BLaER1 treated with 17β-estradiol and CSF1 and Interleukin-3, amounts not matched to agents 10 nM and 100 nM (cell line): ENCODE measurements around the gene CEP43.

Source experiments
- H3K27ac ChIP-seq, 11 experiments: shearing (Covaris generic); formaldehyde crosslinking; 2 replicates each; pipeline ENCODE4 v1.8.1; 2022
- H3K27me3 ChIP-seq, 11 experiments: shearing (Covaris generic); formaldehyde crosslinking; 2 replicates each; pipeline ENCODE4 v1.8.1; 2022
- H3K36me3 ChIP-seq, 11 experiments: shearing (Covaris generic); formaldehyde crosslinking; 2 replicates each; pipeline ENCODE4 v1.8.1; 2022
- H3K4me1 ChIP-seq, 10 experiments: shearing (Covaris generic); formaldehyde crosslinking; 2 replicates each; pipeline ENCODE4 v1.8.1; 2022
- H3K4me2 ChIP-seq, 11 experiments: shearing (Covaris generic); formaldehyde crosslinking; 2 replicates each; pipeline ENCODE4 v1.8.1; 2022
- H3K4me3 ChIP-seq, 10 experiments: shearing (Covaris generic); formaldehyde crosslinking; 2 replicates each; pipeline ENCODE4 v1.8.1; 2022
- H3K9ac ChIP-seq, 11 experiments: shearing (Covaris generic); formaldehyde crosslinking; 2 replicates each; pipeline ENCODE4 v1.8.1; 2022
- H3K9me3 ChIP-seq, 11 experiments: shearing (Covaris generic); formaldehyde crosslinking; replicated peaks in 1 of 11; 2 replicates each; pipeline ENCODE4 v1.8.1; 2022
- H4K20me1 ChIP-seq, 11 experiments: shearing (Covaris generic); formaldehyde crosslinking; 2 replicates each; pipeline ENCODE4 v1.8.1; 2022
- Cebpa-rat ChIP-seq, 11 experiments: shearing (Covaris generic); IDR thresholded peaks; 2 replicates each; pipeline ENCODE4 v1.8.1; 2022

CEP43 gene

DNA sequence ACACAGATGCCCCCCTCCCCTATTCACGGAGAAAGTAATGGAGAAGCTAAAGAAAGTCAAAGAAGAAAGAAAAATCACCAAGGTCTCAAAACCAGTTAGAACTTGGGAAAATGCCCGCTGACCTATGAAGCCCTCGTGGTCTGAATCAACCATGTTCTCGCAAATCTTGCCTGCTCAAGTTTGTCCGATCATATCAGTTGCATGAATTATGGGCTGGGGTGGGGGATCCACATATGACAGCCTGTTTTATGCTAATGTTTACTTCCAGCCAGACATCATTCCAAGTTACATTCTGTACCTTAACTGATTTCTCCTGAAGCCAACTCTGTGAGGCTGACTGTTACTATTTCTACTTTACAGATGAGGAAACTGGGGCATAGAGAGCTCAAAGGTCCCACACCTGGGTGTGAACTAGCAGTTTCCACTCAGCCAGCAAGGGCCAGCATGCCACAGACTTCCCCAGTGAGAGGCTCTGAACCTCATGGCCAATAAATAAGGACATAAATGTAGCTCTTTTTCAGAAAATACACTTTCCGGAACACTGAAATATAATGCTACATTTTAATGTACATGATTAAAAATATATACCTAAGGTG is 45.0 kb upstream of the CEP43 start:
- Histone ChIP-seq H4K20me1 (peaks cover 46 to 60% (median 53%) of the 10 kb centered on the region in 11 experiments), H3K27me3 (no peaks in the 10 kb centered on the region), H3K4me1 (peaks cover 79 to 88% (median 83%) of the 10 kb centered on the region in 10 experiments), H3K27ac (peak overlapping the region in 7 of 11 experiments; percentile 8 to 98 (median 94); a peak in 9 of 22 replicates), H3K9ac (peak overlapping the region; percentile 61 to 93 (median 89); a peak in 18 of 22 replicates), H3K4me2 (peak overlapping the region; percentile 91 to 100 (median 98)), H3K36me3 (peaks cover 6 to 53% (median 39%) of the 10 kb centered on the region in 11 experiments; a peak in 20 of 22 replicates), H3K9me3 (no peaks in the 10 kb centered on the region), H3K4me3 (peak overlapping the region; percentile 87 to 99 (median 94); a peak in 18 of 20 replicates)
- no peak for TF ChIP-seq Cebpa-rat (IDR thresholded peaks at IDR 0.05)

- no peak for TF ChIP-seq Cebpa-rat (IDR thresholded peaks at IDR 0.05)
- no peaks in the 10 kb centered on the region for H3K27me3 ChIP-seq
- H3K36me3 ChIP-seq: peaks cover 6 to 42% (median 29%) of the 10 kb centered on the region in 11 experiments; a peak in 18 of 22 replicates
- peak overlapping the region; percentile 87 to 99 (median 94) for H3K4me3 ChIP-seq
- peak overlapping the region; percentile 87 to 93 (median 89) for H3K9ac ChIP-seq
- peak overlapping the region; percentile 71 to 98 (median 92) for H3K27ac ChIP-seq
- H3K4me1 ChIP-seq: peaks cover 78 to 88% (median 84%) of the 10 kb centered on the region in 10 experiments
- H4K20me1 ChIP-seq: peaks cover 38 to 49% (median 42%) of the 10 kb centered on the region in 11 experiments
- H3K4me2 ChIP-seq: peak overlapping the region; percentile 91 to 100 (median 98)
- H3K9me3 ChIP-seq: no peaks in the 10 kb centered on the region
Measured at GRCh38 chr6:166955121-166955864, 43.9 kb upstream of the CEP43 start.

DNA sequence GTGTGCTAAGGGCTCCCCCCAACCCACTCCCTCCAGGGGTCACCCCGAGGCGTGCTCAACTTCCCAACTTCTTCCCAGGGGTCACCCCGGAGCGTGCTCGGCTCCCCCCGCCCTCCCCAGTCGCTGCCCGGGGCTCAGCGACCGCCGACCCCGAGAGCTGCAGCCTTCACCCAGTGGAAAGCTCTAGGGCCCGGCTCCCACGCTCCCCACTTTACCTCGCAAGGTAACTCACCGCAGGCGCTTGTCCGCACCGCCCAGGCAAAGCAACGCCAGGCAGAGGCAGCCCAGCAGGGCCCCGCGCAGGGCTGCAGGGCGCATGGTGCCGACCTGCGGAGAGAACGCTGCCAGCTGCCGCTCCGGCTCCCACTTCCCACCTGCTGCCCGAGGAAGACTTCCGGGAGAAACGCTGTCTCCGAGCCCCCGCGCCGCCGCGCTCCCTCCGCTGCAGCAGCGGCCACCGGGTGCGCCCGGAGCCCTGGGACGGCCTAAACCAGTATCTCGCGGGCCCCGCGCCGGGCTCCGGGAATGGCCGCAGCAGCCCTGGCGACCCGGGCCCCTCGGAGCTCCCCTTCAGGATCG is 43.2 kb upstream of the CEP43 start:
- peaks cover 78 to 88% (median 84%) of the 10 kb centered on the region in 10 experiments for H3K4me1 ChIP-seq
- H3K27ac ChIP-seq: peak overlapping the region; percentile 71 to 98 (median 92)
- H3K36me3 ChIP-seq: peaks cover 6 to 36% (median 24%) of the 10 kb centered on the region in 11 experiments; a peak in 17 of 22 replicates
- peak overlapping the region; percentile 91 to 100 (median 98) for H3K4me2 ChIP-seq
- H3K9me3 ChIP-seq: no peaks in the 10 kb centered on the region
- no peaks in the 10 kb centered on the region for H3K27me3 ChIP-seq
- H4K20me1 ChIP-seq: peaks cover 34 to 43% (median 37%) of the 10 kb centered on the region in 11 experiments
- H3K4me3 ChIP-seq: peak overlapping the region; percentile 87 to 99 (median 94)
- TF ChIP-seq Cebpa-rat (IDR thresholded peaks at IDR 0.05): no peak
- peak overlapping the region; percentile 87 to 93 (median 89) for H3K9ac ChIP-seq

GRCh38 chr6:166956444-166957086 is 42.6 kb upstream of the CEP43 start, which contains the start of gene RNASET2:
Gene RNASET2 (minus strand): TSS chr6:166956550. CDS start chr6:166956182, 368 bp downstream.
- Histone ChIP-seq H3K9ac (peak within 1 kb of the TSS; percentile 87 to 93 (median 89)), H3K27ac (peak within 1 kb of the TSS; percentile 89 to 98 (median 94)), H3K36me3 (peaks cover 6 to 32% (median 21%) of the 10 kb centered on the region in 11 experiments; a peak in 17 of 22 replicates), H3K27me3 (no peaks in the 10 kb centered on the region), H3K4me2 (peak within 1 kb of the TSS; percentile 91 to 100 (median 99)), H4K20me1 (peaks cover 32 to 37% (median 34%) of the 10 kb centered on the region in 11 experiments), H3K4me1 (peaks cover 75 to 86% (median 83%) of the 10 kb centered on the region in 10 experiments), H3K9me3 (no peaks in the 10 kb centered on the region), H3K4me3 (peak within 1 kb of the TSS; percentile 87 to 99 (median 94))
- no peak for TF ChIP-seq Cebpa-rat (IDR thresholded peaks at IDR 0.05)

- Histone ChIP-seq H3K4me3 (peak overlapping the region; percentile 87 to 99 (median 94)), H3K4me1 (peaks cover 68 to 79% (median 77%) of the 10 kb centered on the region in 10 experiments), H3K27ac (peak overlapping the region; percentile 89 to 98 (median 94)), H3K4me2 (peak overlapping the region; percentile 91 to 100 (median 99)), H3K9ac (peak overlapping the region; percentile 87 to 93 (median 89)), H3K36me3 (peaks cover 6 to 25% (median 15%) of the 10 kb centered on the region in 11 experiments; a peak in 17 of 22 replicates), H3K27me3 (no peaks in the 10 kb centered on the region), H4K20me1 (peaks cover 25 to 30% (median 27%) of the 10 kb centered on the region in 11 experiments), H3K9me3 (peaks cover 0 to 2% (median 0%) of the 10 kb centered on the region in 11 experiments; a peak in 1 of 22 replicates)
- TF ChIP-seq Cebpa-rat (IDR thresholded peaks at IDR 0.05): no peak
Measured at GRCh38 chr6:166957087-166957804, 42.0 kb upstream of the CEP43 start.

DNA sequence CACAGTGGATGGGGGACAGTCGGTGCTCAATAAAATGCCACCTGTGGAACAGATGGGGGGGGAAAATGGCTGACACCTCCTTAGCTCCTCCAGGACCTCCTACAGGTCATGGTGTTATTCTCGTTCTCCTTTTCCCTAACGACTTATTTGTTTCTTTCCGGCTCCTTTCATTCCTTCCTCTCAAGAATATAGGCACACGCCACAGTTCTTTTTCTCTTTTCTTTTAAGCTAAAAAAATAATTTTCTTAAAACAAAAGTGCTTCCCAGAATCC is 41.5 kb upstream of the CEP43 start:
- H3K27ac ChIP-seq: peak overlapping the region; percentile 89 to 98 (median 94)
- H3K9me3 ChIP-seq: peaks cover 0 to 7% (median 0%) of the 10 kb centered on the region in 11 experiments; a peak in 3 of 22 replicates
- peaks cover 63 to 74% (median 72%) of the 10 kb centered on the region in 10 experiments for H3K4me1 ChIP-seq
- peak overlapping the region; percentile 87 to 93 (median 89) for H3K9ac ChIP-seq
- peaks cover under 1 to 20% (median 10%) of the 10 kb centered on the region in 11 experiments; a peak in 14 of 22 replicates for H3K36me3 ChIP-seq
- TF ChIP-seq Cebpa-rat (IDR thresholded peaks at IDR 0.05): no peak
- H3K4me3 ChIP-seq: peak overlapping the region; percentile 87 to 99 (median 94); a peak in 19 of 20 replicates
- peaks cover 20 to 25% (median 22%) of the 10 kb centered on the region in 11 experiments for H4K20me1 ChIP-seq
- H3K27me3 ChIP-seq: no peaks in the 10 kb centered on the region
- peak overlapping the region; percentile 91 to 100 (median 99) for H3K4me2 ChIP-seq

GRCh38 chr6:166958926-166959861 is 40.0 kb upstream of the CEP43 start:
- peak overlapping the region; percentile 72 to 93 (median 89) for H3K9ac ChIP-seq
- H3K36me3 ChIP-seq: peaks cover 0 to 7% (median 3%) of the 10 kb centered on the region in 11 experiments; a peak in 5 of 22 replicates
- peak overlapping the region; percentile 23 to 94 (median 54); a peak in 19 of 20 replicates for H3K4me3 ChIP-seq
- H3K27me3 ChIP-seq: no peaks in the 10 kb centered on the region
- H3K27ac ChIP-seq: peak overlapping the region; percentile 89 to 98 (median 94)
- H4K20me1 ChIP-seq: peaks cover 6 to 10% (median 7%) of the 10 kb centered on the region in 11 experiments; a peak in 19 of 22 replicates
- H3K4me1 ChIP-seq: peaks cover 49 to 60% (median 58%) of the 10 kb centered on the region in 10 experiments
- H3K9me3 ChIP-seq: peaks cover 0 to 14% (median 4%) of the 10 kb centered on the region in 11 experiments; a peak in 7 of 22 replicates
- no peak for TF ChIP-seq Cebpa-rat (IDR thresholded peaks at IDR 0.05)
- peak overlapping the region; percentile 91 to 100 (median 99) for H3K4me2 ChIP-seq
